Hematopoietic multipotent progenitor cell treated with erythropoietin and hydrocortisone succinate and interleukin-3 and kit ligand, for 15 days (in vitro differentiated cells): ENCODE results near the gene RAD51B.
"Not testable (repeated sequence)": the region's sequence is repeated elsewhere in the genome, so short reads cannot be mapped to it uniquely, and the experiment has no call there.

Source experiments
- DNase-seq: peaks from one replicate; pipeline ENCODE4 v3.0.0-alpha.2; 2015; ENCODE audit warnings: low spot score

Gene RAD51B

GRCh38 chr14:68081489-68081888 lies 261.9 kb downstream of the RAD51B start:
- DNase-seq = no peak

GRCh38 chr14:68082698-68083291 lies 263.2 kb downstream of the RAD51B start:
- DNase-seq = no peak

- DNase-seq = no peak
These were observed 264.7 kb downstream of the RAD51B start for GRCh38 chr14:68084256-68084655.

GRCh38 chr14:68085742-68086141 lies 266.2 kb downstream of the RAD51B start:
- no peak for DNase-seq

- no peak for DNase-seq
These were observed 268.9 kb downstream of the RAD51B start for GRCh38 chr14:68088451-68088854.

GRCh38 chr14:68089146-68089731 lies 269.7 kb downstream of the RAD51B start:
- no peak for DNase-seq

GRCh38 chr14:68094158-68094557 lies 274.6 kb downstream of the RAD51B start:
- DNase-seq = no peak

GRCh38 chr14:68094752-68095151 lies 275.2 kb downstream of the RAD51B start:
- DNase-seq = no peak

GRCh38 chr14:68097727-68098126 lies 278.1 kb downstream of the RAD51B start:
- DNase-seq = no peak

GRCh38 chr14:68098834-68099233 lies 279.3 kb downstream of the RAD51B start:
- no peak for DNase-seq

- DNase-seq = no peak
These were observed 280.0 kb downstream of the RAD51B start for GRCh38 chr14:68099495-68100045.

GRCh38 chr14:68101715-68102301 lies 282.2 kb downstream of the RAD51B start:
- DNase-seq = not testable (repeated sequence)

GRCh38 chr14:68103853-68104252 lies 284.3 kb downstream of the RAD51B start:
- DNase-seq = no peak

- DNase-seq = no peak
These were observed 284.9 kb downstream of the RAD51B start for GRCh38 chr14:68104518-68104917.

- DNase-seq = no peak
These were observed 286.2 kb downstream of the RAD51B start for GRCh38 chr14:68105816-68106215.

GRCh38 chr14:68106456-68106855 lies 286.9 kb downstream of the RAD51B start:
- no peak for DNase-seq

GRCh38 chr14:68106905-68107304 lies 287.3 kb downstream of the RAD51B start:
- DNase-seq = no peak

GRCh38 chr14:68109132-68109900 lies 289.7 kb downstream of the RAD51B start:
- DNase-seq = no peak

GRCh38 chr14:68111097-68111852 lies 291.7 kb downstream of the RAD51B start:
- no peak for DNase-seq

GRCh38 chr14:68111853-68112270 lies 292.3 kb downstream of the RAD51B start:
- no peak for DNase-seq

GRCh38 chr14:68112442-68112841 lies 292.9 kb downstream of the RAD51B start:
- DNase-seq = no peak
